NCI-H510A (cell line): ENCODE data around the gene SLC24A5.

Source experiments
- DNase-seq: peaks from one replicate; lab custom pipeline; 2025; lab: John Stamatoyannopoulos, UW

Gene SLC24A5

DNA sequence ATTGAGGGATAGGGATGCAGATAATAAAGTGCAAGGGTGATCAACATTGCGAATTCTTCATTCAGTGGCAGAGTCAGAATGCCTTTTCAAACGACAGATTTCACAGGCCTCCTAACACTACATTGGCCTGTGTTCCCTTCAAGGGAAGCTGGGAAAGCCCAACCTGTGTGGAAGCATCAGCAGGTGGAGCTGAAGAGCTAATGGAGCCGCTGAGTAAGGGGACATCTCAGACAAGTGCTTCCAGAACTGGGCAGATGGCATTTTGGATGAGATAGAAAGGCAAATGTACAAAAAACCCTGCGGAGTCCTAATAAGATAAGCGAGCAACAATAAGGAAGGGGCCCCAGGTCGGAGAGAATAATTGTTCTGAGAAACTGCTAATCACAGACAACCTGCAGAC is 8.5 kb upstream of the SLC24A5 start:
- no peak for DNase-seq

DNA sequence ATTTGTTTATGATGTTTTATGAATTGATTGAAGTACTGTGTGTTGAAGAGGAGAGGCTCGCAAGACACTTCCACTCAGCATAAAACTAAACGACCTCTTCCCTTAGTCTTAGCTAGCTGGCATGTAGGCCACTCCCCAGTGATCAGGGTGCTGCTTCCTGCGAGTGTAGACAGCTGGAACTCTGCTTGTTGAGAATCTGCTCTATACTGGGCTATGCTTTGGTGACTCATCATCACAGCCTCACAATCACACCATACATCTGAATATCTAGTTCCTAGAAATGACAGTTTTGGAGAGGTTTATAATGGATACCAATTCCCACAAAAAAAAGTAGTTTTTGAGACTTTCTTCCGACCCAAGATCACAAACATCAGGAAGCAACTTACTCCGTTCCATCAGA is 1.5 kb upstream of the SLC24A5 start:
- DNase-seq, result no peak

DNA sequence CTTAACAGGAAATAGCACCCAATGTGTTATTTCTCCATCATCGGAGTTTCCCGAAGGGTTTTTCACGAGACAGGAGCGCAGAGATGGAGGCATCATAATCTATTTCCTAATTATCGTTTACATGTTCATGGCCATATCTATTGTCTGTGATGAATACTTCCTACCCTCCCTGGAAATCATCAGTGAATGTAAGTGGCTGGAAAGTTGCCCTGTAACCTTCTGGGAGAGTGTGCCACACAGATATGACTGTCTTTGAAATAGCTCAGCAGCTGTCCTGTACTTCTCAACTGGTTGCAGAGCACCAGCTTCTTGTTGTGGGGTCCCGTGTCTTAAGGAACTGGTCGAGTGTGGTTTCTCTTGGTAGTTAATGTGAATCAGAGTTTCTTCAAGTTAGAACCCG is 1.1 kb downstream of the SLC24A5 start:
- DNase-seq, result no peak

DNA sequence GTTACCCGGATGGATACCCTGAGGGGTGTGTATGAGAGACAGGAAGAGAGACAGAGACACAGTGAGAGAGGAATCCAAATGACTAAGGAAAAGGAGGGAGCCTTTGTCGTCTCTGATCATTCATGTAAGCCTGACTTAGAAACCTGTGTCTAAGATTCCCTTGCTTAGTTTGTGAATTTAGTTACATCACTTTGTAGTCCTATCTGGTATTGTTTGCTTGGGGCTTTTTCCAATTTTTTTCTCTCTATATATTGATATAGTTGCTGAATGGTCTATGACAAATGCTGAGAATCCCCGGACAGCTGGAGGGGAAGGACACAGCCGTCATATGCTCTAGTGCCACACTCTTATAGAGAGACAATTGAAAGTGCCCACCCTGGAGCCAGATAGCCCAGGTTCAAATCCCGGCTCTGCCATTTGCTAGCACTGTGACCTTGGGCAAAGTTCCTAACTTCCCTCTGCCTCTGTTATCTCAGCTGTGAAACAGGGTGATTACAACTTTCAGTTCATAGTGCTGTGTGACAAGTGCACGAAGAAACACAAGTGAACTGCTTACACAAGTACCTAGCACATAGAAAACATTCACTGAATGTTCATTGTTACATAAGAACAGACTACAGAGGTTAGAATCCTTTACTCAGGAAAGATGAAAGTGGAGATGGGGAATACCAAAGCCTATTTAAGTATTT is 6.0 kb downstream of the SLC24A5 start:
- no peak for DNase-seq

DNA sequence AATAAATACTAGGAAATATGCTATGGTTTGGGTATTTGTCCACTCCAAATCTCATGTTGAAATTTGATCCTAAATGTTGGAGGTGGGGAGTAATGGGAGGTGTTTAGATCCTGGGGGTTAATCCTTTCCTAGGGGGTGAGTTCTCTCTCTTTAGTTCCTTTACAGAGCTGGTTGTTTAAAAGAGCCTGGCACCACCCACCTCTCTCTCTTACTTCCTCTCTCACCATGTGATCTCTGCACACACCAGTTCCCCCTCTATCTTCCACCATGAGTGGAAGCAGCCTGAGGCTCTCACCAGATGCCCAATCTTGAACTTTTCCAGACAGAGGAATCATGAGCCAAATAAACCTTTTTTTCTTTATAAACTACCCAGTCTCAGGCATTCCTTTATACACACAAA is 10.5 kb downstream of the SLC24A5 start:
- no peak for DNase-seq

DNA sequence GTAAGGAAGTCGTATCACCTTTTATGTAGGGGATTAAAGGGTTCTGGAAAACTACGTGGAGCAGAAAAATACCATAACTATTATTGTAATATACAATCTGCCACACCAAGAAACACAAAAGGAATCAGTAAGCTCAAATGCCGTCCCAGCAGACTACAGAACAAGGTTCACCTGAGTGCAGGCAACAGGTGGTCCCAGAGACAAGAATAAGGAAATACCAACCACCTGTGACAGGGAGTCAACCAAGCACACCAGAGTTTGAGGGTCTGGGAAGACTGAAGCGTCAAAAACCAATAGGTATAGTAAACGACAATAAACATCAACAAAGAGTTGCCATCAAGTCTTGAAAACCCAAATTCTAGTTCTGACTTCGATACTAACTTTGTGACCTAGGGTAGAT is 12.1 kb downstream of the SLC24A5 start:
- DNase-seq, result no peak

DNA sequence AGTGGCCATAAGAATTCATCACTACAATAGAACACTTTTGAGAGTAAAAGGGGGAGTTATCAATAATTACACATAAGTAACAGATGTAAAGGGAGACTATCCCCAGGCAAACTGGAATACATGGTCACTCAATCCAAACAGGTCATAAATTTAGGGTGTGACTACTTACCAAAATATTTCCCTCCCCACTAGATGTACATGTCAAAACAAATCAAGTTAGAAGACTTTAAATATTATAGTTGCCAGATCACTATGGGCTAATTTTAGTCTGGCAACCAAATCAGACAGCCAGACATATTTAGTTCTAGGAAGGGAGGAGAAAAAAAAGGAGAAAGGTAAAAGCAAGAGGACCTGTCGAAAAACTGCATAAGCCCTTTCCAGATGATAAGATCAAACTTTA is 23.1 kb downstream of the SLC24A5 start:
- no peak for DNase-seq

DNA sequence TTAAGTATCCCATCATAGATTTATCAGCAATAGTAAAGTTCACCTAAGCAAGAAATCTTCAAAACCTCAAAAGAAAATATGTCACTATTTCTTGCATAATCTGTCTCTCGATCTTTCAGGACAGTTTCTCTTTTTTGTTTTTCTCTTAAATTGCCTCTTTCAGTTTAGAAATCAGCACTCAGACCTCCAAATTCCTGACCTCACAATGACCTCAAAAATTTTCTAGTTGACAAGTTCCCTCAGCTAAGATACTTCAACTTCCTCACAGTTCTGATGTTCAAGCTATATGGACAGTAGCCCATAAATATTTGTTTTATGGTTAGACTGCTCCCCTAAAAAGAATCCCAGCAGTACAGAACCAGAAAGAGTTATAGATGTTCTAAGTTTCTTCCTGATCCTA is 24.1 kb downstream of the SLC24A5 start:
- no peak for DNase-seq

DNA sequence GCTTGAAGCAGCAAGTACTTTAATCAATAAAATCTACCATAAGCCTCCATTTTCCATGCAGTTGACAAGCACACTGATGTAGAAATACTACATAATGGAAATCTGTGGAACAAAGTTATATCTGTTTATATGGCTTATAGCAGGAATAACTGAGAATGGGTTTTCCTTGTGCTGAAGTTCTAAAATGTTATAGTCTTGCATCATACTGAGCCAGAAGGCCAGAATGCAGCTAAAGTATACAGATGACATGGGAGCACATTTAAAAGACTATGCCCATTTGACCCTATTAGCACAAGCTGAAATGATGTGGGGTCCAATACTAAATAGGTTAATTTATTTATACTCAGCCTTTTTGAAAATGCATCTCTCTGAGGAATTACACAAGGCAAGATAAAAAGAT is 25.1 kb downstream of the SLC24A5 start:
- DNase-seq, result no peak

DNA sequence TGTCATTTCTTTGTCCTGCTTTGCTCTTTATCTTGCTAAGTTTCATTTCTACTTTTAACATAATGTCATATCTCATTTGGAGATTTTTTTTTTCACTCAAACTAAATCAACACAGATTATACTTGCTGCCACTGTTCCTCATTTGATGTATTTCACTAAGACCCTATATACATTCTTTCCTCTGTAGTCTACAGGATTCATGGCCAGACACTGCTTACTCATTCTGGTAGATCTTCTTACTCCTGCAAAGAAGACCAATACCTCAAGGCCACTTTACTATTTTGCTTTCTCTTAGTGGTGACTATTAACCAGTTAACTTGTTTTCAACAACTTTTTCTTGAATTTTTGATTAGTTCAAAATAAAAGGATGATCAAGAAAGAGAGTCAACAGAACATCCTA is 26.6 kb downstream of the SLC24A5 start:
- DNase-seq, result no peak

DNA sequence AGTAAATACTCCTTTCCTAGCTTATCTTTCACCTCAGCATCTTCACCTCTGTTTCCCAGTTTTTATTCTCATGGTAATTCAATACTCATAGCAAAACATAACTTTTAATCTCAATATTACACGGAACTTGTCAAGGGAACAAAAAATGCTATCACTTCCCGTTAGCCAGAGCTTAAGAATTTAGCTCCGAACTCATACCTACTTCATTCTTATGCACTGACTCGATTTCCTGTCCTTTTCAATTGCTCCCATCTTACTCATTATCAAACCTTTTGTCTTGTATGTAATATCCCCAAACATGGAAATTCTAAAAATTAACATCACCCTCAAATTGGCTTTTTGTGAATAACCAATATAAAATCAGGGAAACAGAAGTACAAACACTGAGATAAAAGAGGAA is 29.1 kb downstream of the SLC24A5 start:
- no peak for DNase-seq

DNA sequence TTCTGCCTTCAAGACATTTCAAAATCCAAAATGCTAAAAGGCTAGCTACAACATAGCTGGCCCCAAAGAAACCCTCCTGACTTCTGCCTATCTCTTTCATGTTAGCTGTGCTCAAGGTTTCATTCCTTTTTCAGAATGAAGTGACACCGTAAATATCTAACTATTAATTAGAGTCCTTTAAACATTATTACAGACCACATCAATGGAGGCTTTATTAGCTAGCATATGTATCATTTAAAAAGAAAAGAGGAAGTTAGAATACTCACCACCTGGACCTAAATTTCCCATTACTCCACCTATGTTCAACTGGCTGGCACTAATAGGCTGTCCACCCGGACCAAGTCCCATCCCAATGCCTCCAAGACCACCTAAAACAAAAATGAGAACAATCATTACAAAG is 32.7 kb downstream of the SLC24A5 start:
- DNase-seq, result no peak

DNA sequence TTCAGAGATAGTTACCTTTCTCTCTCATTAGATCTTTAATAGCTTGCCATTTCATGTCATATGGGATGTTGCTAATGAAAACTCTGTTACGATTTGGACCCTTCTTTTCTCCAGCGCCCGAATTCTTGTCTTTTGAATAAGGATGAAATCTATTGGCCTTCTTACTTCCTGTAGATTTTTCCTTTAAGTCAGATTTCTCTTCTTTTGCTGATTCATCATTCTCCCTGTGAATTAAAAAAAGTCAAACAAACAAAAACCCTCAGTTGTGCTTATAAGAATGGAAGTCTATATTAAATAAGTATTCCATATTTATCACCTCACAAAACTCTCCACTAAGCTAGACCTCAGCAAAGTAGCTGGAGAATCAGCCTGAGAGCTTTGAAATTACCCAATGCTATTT is 47.8 kb downstream of the SLC24A5 start:
- DNase-seq, result no peak

DNA sequence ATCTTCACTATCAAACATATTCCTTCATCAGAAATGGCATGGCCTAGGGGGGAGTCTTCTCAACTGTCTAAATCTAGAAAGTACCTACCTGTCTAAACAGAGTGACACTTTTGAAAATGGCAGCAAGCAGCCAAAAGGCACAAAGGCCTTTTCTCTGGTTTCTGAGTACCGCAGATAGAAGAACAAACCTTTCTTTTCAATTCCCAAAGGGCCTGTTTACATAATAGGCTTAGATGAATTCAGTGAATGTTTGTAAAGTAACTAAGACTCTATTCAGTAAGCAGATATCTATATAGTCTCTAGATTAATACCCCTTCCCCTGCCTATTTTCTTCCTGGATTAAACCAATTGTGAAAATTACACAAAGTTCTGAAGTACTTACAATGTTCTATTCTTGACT is 50.2 kb downstream of the SLC24A5 start:
- DNase-seq, result no peak

DNA sequence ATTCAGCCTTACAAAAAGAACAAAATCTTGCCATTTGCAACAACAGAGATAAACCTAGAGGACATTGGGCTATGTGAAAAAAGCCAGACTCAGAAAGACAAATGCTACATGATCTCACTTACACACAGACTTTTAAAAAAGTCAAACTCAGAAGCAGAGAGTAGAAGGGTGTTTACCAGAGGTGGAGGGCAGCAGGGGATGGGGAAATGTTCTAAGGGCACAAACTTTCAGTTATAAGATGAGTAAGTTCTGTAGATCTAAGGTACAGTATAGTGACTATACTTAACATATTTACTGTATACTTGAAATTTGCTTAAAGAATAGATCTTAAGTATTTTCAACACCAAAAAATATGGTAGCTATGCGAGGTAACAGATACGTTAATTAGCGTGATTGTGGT is 54.3 kb downstream of the SLC24A5 start:
- DNase-seq, result no peak

DNA sequence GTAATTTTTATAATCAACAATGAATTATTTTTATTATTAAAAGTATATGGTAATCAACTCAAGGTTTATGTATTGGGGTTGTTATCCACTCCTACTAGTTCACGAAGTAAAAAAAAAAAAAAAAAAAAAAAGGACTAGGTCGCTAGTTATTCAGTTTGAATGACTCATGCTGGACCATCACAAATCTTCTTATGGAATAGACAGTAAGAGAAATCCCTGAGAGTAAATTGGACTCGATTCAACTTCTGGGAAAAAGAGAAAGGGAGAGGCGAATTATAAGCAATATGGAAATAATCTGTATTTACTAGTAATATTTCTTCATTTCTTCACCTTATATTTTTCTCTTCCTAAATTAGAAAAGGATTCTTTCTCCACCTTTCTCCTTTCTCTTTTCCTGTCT is 55.3 kb downstream of the SLC24A5 start:
- DNase-seq, result no peak

DNA sequence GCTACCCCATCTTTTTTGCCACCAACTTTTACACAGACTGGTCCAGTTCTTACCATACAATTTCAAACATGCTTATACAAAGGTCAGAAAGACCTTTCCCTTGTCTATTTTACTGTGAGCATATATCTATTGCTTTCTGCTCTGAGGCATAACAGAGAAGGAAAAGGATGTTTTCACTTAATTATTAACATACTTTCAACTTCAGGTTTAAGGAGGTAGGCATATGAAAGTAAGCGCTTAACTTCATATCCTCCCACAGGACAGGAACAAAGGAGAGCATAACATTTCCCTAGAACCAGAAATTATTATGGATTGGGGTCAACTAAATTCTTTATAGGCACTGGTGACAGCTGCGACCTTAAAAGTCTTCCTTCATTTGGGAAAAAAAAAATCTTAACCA is 56.2 kb downstream of the SLC24A5 start:
- no peak for DNase-seq

DNA sequence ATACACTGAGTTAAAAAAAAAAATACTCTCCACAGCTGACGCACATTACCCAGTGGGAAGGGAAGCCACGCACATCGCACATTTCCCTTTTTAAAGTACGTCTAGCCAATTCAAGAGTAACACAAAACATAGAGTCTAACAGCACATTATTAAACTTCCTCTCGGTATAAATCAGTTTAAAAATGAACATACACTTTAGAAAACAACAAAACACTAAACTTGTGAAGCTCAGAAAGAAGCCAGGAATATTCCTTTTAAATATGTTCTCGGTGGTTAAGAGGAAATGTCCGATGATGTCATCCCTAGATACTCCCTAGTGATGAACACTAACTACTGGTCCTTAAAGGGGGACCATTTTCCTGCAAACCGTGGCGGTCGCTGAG is 56.6 kb downstream of the SLC24A5 start:
- no peak for DNase-seq

DNA sequence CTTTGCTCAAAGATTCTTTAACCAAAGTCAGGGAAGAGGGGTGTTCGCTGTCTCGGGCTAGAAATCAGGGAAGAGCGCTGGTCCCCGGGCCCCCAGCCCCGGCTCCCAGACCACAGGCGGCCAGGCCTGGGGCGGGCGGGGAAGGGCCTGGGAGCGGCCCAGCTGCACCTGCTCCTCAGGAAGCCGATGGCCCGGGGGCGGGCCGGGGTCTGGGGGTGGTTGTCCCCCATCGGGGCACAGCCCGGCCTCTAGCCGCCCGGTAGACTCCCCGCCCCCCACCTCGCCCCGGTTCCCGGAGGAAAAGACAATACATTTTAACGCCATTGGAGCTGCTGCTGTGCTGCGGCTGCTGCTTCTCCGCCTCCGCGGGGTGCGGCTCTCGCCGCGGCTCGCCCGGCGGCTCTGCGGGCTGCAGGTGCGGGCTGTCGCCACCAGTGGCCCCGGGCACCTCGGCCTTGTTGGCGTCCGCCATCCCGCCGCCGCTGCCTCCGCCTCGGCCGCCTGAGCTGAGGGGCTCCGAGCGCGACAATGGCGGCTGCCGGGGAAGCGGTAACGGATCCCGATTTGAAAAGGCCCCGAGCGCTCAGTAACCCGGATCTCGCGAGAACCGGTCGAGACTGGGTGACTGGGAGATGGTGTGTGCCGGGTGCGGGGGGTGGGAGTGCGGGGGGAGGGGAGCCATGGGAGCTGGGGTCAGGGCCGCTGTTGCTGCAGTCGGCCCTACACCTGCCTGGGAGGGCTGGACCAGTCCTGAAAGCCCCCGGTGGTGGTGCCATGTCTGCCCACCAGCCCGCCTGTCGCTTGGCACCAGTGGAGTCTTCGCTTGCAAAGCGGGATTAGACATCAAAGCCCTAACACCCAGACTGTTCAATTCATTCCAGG is 57.2 kb downstream of the SLC24A5 start, which contains the start of gene MYEF2:
TSS of gene MYEF2 (minus strand) at position 530 of the 882 bp plus-strand sequence. CDS start at position 472, 58 bp downstream.
- peak; percentile 61 for DNase-seq

DNA sequence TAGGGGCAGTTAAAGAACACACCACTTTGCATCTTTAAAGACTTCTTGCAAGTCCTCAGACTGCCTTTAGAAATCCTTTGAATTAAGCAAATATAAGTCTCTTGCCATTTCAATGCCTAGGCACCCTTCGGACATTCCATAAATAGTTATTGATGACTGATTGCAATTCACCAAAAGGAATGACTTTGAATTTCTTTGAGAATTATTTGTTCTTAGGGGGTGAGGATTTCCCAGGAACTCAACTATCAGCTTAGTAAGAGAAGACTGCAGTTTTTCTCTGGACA is 57.8 kb downstream of the SLC24A5 start:
- no peak for DNase-seq

DNA sequence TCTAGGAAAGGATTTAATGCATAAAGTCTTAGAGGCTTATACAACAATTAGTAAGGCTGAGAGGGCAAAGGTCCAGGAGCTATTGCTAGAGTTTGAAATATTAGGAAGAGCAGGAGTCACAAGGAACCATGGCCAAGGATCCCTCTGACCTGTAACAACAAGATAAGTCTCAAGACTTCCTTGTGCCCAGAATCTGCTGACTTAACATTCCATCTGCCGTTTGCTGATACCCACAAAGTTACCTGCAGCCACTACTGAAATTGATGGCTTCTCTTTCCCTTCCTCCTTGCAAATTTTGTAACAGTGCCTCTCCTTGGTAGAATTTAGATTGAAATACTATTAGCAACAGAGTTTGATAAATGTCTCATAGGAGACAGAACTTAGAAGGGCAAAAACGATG is 62.0 kb downstream of the SLC24A5 start:
- DNase-seq, result no peak

DNA sequence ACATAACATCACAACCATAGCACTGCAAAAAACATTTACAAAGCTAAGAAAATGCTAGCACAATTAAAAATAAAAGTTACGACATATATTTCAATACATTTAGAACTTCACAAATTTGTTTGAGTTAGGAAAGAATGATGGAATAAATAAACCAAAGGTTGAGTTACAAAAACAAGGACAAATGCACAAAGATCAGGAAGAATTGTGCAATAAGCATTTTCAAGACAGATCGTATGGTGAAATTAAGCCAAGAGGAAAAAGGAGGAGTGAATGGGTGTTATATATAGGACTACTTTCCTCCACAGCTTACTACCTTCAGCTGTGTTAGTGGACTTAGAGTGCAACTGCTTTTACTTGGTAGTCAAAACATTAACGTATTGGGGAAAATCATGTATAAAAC is 64.7 kb downstream of the SLC24A5 start:
- DNase-seq, result no peak

DNA sequence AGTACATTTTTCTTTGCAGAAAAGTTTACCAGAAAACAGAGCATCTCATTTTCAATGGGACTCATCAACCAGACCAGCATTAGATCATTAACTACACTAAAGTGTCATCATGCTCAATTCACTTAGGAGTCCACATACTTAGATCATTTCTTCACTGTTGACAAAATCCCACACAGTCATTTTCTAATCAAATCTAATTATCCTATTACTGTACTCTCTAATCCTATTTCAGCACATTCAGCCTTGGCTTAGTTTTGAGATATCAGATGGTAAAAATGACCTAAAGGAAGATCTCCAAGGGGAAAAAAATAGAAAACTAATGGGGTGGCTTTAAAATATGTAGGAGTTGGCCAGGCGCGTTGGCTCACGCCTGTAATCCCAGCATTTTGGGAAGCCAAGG is 65.5 kb downstream of the SLC24A5 start:
- DNase-seq, result no peak
